KMS-11 (cell line): ENCODE data around the gene MACROD2.

Source experiments
- H2AFZ ChIP-seq: fragments of 200-600 bp; sonication (generic); 2 replicates; pipeline ENCODE4 v1.6.1; 2016; ENCODE audit warnings: antibody characterized with exemption, mixed run types, low read depth
- H3K27ac ChIP-seq: fragments of 200-600 bp; sonication (generic); 2 replicates; pipeline ENCODE4 v1.6.1; 2016; ENCODE audit warnings: mild to moderate bottlenecking, mixed run types
- H3K27me3 ChIP-seq: fragments of 200-600 bp; sonication (generic); 2 replicates; pipeline ENCODE4 v1.6.1; 2017; ENCODE audit warnings: mild to moderate bottlenecking, low read depth, mixed run types, moderate library complexity; ENCODE audit not compliant: insufficient read depth
- H3K36me3 ChIP-seq: fragments of 200-600 bp; sonication (generic); 2 replicates; pipeline ENCODE4 v1.6.1; 2017; ENCODE audit warnings: mild to moderate bottlenecking, mixed run types; ENCODE audit not compliant: insufficient read depth
- H3K4me1 ChIP-seq: fragments of 200-600 bp; sonication (generic); 2 replicates; pipeline ENCODE4 v1.6.1; 2016; ENCODE audit warnings: mild to moderate bottlenecking, low read depth, mixed run types; ENCODE audit not compliant: poor library complexity, severe bottlenecking
- H3K4me2 ChIP-seq: fragments of 200-600 bp; sonication (generic); 2 replicates; pipeline ENCODE4 v1.7.0; 2016; ENCODE audit warnings: mild to moderate bottlenecking, mixed run types
- H3K4me3 ChIP-seq: fragments of 200-600 bp; sonication (generic); IDR thresholded peaks from 2 replicates; pipeline ENCODE4 v1.6.1; 2017; ENCODE audit warnings: low read depth, low read length, mixed read lengths; ENCODE audit not compliant: insufficient read depth
- H3K79me2 ChIP-seq: fragments of 200-600 bp; sonication (generic); 2 replicates; pipeline ENCODE4 v1.6.1; 2016; ENCODE audit warnings: low read depth, mixed run types; ENCODE audit not compliant: insufficient read depth
- H3K9ac ChIP-seq: fragments of 200-600 bp; sonication (generic); 2 replicates; pipeline ENCODE4 v1.6.1; 2016; ENCODE audit warnings: mild to moderate bottlenecking, mixed run types
- H4K20me1 ChIP-seq: fragments of 200-600 bp; sonication (generic); 2 replicates; pipeline ENCODE4 v1.6.1; 2016; ENCODE audit warnings: mild to moderate bottlenecking, mixed run types; ENCODE audit not compliant: insufficient read depth
- CTCF ChIP-seq: fragments of 200-600 bp; sonication (generic); conservative IDR thresholded peaks from 2 replicates; pipeline ENCODE4 v1.6.1; 2017; ENCODE audit warnings: low read depth, mild to moderate bottlenecking, antibody characterized with exemption, low read length, moderate library complexity, mixed read lengths

The MACROD2 gene

GRCh38 chr20:15359056-15359455 lies 1363.7 kb downstream of the MACROD2 start:
- H3K9ac ChIP-seq = no peak overlapping the region
- no peak overlapping the region for H3K27ac ChIP-seq
- no peak overlapping the region for H3K4me3 ChIP-seq
- H3K4me2 ChIP-seq = no peak overlapping the region
- no peaks in the 10 kb centered on the region for H3K27me3 ChIP-seq
- no peaks in the 10 kb centered on the region for H3K36me3 ChIP-seq
- H3K79me2 ChIP-seq = no peaks in the 10 kb centered on the region
- no peaks in the 10 kb centered on the region for H4K20me1 ChIP-seq
- TF ChIP-seq CTCF = no peak
- no peak overlapping the region for H2AFZ ChIP-seq
- H3K4me1 ChIP-seq = no peaks in the 10 kb centered on the region

GRCh38 chr20:15362849-15363248 lies 1367.5 kb downstream of the MACROD2 start:
- no peak overlapping the region for H3K4me2 ChIP-seq
- TF ChIP-seq CTCF = no peak

GRCh38 chr20:15364781-15365180 lies 1369.5 kb downstream of the MACROD2 start:
- Histone ChIP-seq H3K27ac (no peak overlapping the region), H3K36me3 (no peaks in the 10 kb centered on the region), H3K9ac (no peak overlapping the region), H3K27me3 (no peaks in the 10 kb centered on the region), H3K79me2 (no peaks in the 10 kb centered on the region), H3K4me1 (no peaks in the 10 kb centered on the region), H3K4me3 (no peak overlapping the region), H4K20me1 (no peaks in the 10 kb centered on the region), H3K4me2 (no peak overlapping the region), H2AFZ (no peak overlapping the region)
- no peak for TF ChIP-seq CTCF

More at GRCh38 chr20:15362849-15363248, 1367.5 kb downstream of the MACROD2 start:
- no peak overlapping the region for H2AFZ ChIP-seq
- no peaks in the 10 kb centered on the region for H3K79me2 ChIP-seq
- H3K36me3 ChIP-seq = no peaks in the 10 kb centered on the region
- no peaks in the 10 kb centered on the region for H3K27me3 ChIP-seq
- no peak overlapping the region for H3K9ac ChIP-seq
- H3K4me1 ChIP-seq = no peaks in the 10 kb centered on the region
- no peaks in the 10 kb centered on the region for H4K20me1 ChIP-seq
- H3K27ac ChIP-seq = no peak overlapping the region
- no peak overlapping the region for H3K4me3 ChIP-seq

GRCh38 chr20:15370370-15370769 lies 1375.1 kb downstream of the MACROD2 start:
- no peak overlapping the region for H2AFZ ChIP-seq
- no peaks in the 10 kb centered on the region for H3K79me2 ChIP-seq
- no peak overlapping the region for H3K4me2 ChIP-seq
- H3K27me3 ChIP-seq = no peaks in the 10 kb centered on the region
- no peaks in the 10 kb centered on the region for H4K20me1 ChIP-seq
- no peak for TF ChIP-seq CTCF
- H3K27ac ChIP-seq = no peak overlapping the region
- H3K36me3 ChIP-seq = no peaks in the 10 kb centered on the region
- no peak overlapping the region for H3K9ac ChIP-seq
- H3K4me3 ChIP-seq = no peak overlapping the region
- H3K4me1 ChIP-seq = no peaks in the 10 kb centered on the region
